Measurements from ENCODE around the gene FNDC8. TPM values are rescaled to one million over a fixed set of nuclear protein-coding genes. Genes with fewer than 3 reads are reported as not detected.

The FNDC8 gene
- total and polyA plus RNA-seq, 2 of the 8 experiments (the other 6 are each of a cell fraction or from before 2014, with no cell fraction given) = not detected

DNA sequence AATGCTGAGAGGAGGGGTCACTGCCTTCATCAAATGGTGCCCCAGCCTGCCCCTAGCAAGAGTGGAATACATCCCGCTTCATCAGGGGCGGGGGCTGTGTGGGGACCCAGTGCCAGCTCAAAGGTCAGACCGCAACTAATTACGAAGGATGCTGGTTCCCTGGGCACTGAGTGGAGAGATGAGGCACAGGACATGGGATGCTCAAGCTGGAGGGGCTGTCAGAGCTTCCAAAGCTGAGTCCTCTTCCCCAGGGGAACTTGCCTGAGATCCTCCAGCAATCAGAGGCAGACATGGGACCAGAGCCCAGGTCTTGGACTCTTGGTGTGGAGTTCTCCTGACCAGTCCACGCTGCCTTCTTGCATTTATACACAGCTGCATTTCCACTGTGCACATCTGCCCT lies 45.1 kb downstream of the FNDC8 start:
- WGBS, 2 experiments (ENCODE audit: extremely low coverage in 1 of 2, insufficient coverage in 1 of 2, insufficient read length in 1 of 2, insufficient replicate concordance in 2 of 2, low coverage in 1 of 2, low lambda C conversion rate in 2 of 2, missing lambda C conversion rate in 1 of 2) = 73% methylated on average over 5 of the region's 5 CpGs; no CpG with 5 or more reads in 1 of the 2 experiments
- no peak overlapping the region for H2AK5ac ChIP-seq (ENCODE audit: low read depth, low read length)
- H3K27me3 ChIP-seq (replicated peaks in 1 of 4; ENCODE audit: control insufficient read depth in 3 of 4, extremely low read depth in 1 of 4, insufficient read depth in 3 of 4, low read length in 3 of 4) = no peaks in the 10 kb centered on the region
- peaks cover 0 to 2% of the 10 kb centered on the region in 2 experiments for H4K20me1 ChIP-seq (replicated peaks in 1 of 2; ENCODE audit: control insufficient read depth in 1 of 2, insufficient read depth in 2 of 2, low read length in 2 of 2)
- no peaks in the 10 kb centered on the region for H3K36me3 ChIP-seq (ENCODE audit: control insufficient read depth in 2 of 4, insufficient read depth in 4 of 4, low read length in 3 of 4)
- no peak for FAIRE-seq
- no peak overlapping the region for H3K4me2 ChIP-seq (ENCODE audit: insufficient read depth in 1 of 2, low read depth in 2 of 2, low read length in 2 of 2)
- CTCF ChIA-PET (ENCODE audit: partially characterized antibody) = interaction anchor here (1.2 to 2.5 kb wide), 4 partner anchors 18 to 367 kb away, joined by 3 to 9 read pairs (median 6); no protein-coding TSS in a partner anchor
- no peaks in the 10 kb centered on the region; the same call in 1 of the 2 replicates for H3K23me2 ChIP-seq (ENCODE audit: low read depth, low read length)
- no peak for TF ChIP-seq CHD2 (IDR thresholded peaks at IDR 0.05; ENCODE audit: low read length)
- no peak for TF ChIP-seq POLR2A (IDR thresholded peaks at IDR 0.05; ENCODE audit: control extremely low read depth in 1 of 2, low read depth in 2 of 2, low read length in 2 of 2)
- no peak for TF ChIP-seq CHD1 (IDR thresholded peaks at IDR 0.05; ENCODE audit: low read depth, low read length)
- no peak for TF ChIP-seq KDM4A (IDR thresholded peaks at IDR 0.05; ENCODE audit: low read depth, low read length, severe bottlenecking)
- TF ChIP-seq GTF2F1 (IDR thresholded peaks at IDR 0.05; ENCODE audit: borderline replicate concordance, low read depth, low read length) = no peak
- TF ChIP-seq TCF12 (IDR thresholded peaks at IDR 0.05; ENCODE audit: low read depth, low read length) = no peak
- TF ChIP-seq SUZ12 (IDR thresholded peaks at IDR 0.05; ENCODE audit: low read length) = no peak
- no peak overlapping the region for H4K5ac ChIP-seq (ENCODE audit: insufficient read length, low read depth, low read length)
- H3K23ac ChIP-seq (ENCODE audit: insufficient read length) = no peak overlapping the region
- H3K79me2 ChIP-seq (ENCODE audit: control insufficient read depth in 1 of 2, insufficient read depth in 2 of 2, low read length in 2 of 2) = no peaks in the 10 kb centered on the region
- H3K4ac ChIP-seq (replicated peaks; ENCODE audit: insufficient read length, low read depth, low read length) = no peak overlapping the region
- H4K91ac ChIP-seq (replicated peaks; ENCODE audit: insufficient read length, low read length) = no peak overlapping the region
- H3K27ac ChIP-seq (ENCODE audit: low read depth, low read length) = no peak overlapping the region
- no peak for DNase-seq (ENCODE audit: low read depth in 1 of 2, low spot score in 2 of 2)
- H3K14ac ChIP-seq (ENCODE audit: insufficient read length) = no peak overlapping the region
- no peak overlapping the region for H3K4me3 ChIP-seq (ENCODE audit: extremely low read depth in 1 of 4, insufficient read depth in 2 of 4, low read depth in 3 of 4, low read length in 4 of 4)
- H2BK12ac ChIP-seq (ENCODE audit: low read depth, low read length) = no peak overlapping the region
- H3K56ac ChIP-seq (replicated peaks; ENCODE audit: insufficient read length, low read depth, low read length) = no peak overlapping the region
- no peak overlapping the region for H2BK120ac ChIP-seq (replicated peaks; ENCODE audit: low read depth, low read length)
- H2BK15ac ChIP-seq (ENCODE audit: low read length) = no peak overlapping the region
- POLR2A ChIA-PET (ENCODE audit: partially characterized antibody) = interaction anchor here (0.6 kb wide), 1 partner anchor 726 kb away, joined by 4 read pairs; no protein-coding TSS in a partner anchor
- H3K4me1 ChIP-seq (replicated peaks in 1 of 4; ENCODE audit: control insufficient read depth in 3 of 4, insufficient read depth in 4 of 4, low read length in 3 of 4) = no peaks in the 10 kb centered on the region; a peak in 1 of 7 replicates
- H2AFZ ChIP-seq (ENCODE audit: low read length) = no peak overlapping the region
- H2BK5ac ChIP-seq (ENCODE audit: low read depth, low read length) = no peak overlapping the region
- no peak overlapping the region for H4K8ac ChIP-seq (ENCODE audit: extremely low read depth, insufficient read depth, low read length)
- no peak overlapping the region for H2BK20ac ChIP-seq (ENCODE audit: low read length)
- no peak overlapping the region for H3K18ac ChIP-seq (ENCODE audit: extremely low read depth, low read length)
- no peaks in the 10 kb centered on the region for H3K9me3 ChIP-seq (ENCODE audit: insufficient read depth in 2 of 2, low read depth in 1 of 2, low read length in 1 of 2)
- H3K79me1 ChIP-seq (ENCODE audit: low read depth, low read length) = no peaks in the 10 kb centered on the region; the same call in 1 of the 2 replicates
- H3K9ac ChIP-seq (replicated peaks in 1 of 4; ENCODE audit: extremely low read depth in 1 of 4, low read depth in 3 of 4, low read length in 3 of 4) = no peak overlapping the region; a peak in 1 of 7 replicates
